CD4-positive, alpha-beta T cell treated with Interleukin-17A for 4 hours (primary cell): Measurements from ENCODE around the gene KCNQ1.

ENCODE experiments used
- DNase-seq: peaks from one replicate; pipeline ENCODE4 v3.0.0-alpha.2; 2020; ENCODE audit warnings: mixed read lengths

KCNQ1 gene

DNA sequence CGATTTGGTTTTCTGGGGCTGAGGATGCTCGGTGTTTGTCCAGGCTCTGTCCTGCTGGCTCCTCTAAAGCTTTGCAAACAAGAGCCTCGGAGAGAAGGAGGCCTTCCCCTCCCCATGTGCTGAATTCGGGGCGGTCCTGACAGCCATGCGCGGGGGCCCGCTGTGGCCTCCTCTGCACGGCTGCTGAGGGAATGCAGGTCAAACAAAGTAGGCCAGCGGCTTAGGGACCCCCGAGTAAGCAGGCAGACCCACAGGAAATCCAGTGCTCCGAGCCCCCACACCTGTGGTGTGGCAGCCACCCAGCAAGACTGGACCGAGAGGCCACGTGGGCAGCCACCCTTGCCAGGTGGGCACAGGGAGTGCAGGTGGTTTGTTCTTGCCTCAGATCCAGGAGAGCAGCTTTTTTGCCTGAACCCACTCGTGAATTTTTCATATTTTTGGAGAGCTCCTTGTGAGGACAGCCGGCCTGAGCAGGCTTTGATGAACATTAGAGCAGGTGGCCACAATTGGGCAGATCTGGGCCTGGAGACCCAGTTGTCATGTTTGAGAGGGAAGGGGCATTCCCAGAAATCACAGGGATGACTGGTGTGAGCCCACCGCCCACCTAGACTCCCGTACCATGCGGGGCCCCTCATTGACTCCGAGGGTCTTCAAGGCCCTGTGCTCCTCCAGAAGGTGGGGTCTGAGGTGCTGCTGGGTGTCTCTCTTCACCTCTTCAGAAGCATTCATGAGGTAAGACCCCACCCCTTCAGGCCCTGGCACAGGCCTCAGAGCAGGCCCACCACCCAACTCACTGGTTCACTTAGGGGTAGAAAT lies 298.0 kb downstream of the KCNQ1 start:
- no peak for DNase-seq

DNA sequence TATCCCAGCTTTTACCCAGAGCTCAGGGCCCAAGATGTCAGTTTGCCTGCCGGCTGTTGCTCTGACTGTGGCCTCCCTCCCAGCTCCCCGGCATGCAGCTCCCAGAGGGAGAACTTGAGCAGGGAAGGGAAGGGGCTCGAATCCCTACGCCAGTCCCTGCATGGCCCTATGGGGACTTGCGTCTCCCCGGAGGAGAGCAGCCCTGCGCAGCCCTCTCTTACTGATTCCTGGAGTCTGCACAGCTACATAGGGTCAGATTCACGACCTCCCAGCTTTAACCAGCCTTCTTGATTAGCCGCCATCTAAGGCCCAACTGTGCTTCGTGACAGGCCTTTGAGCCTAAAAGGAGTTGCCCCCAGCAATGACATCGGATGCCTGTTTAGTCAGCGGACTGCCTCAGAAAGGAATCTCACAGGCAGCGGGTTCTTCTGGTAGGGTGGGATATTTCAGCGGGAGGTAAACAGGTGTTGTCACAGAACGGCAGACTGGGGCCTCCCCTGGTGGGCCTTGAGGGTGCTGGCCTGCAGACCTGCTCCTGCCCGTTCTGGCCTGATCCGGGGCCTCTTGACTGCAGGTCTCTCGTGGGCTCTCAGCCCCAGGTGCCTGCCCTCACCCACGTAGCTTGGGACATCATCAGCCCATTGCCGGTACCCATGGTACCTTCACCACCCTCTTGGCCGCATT lies 298.8 kb downstream of the KCNQ1 start:
- no peak for DNase-seq

GRCh38 chr11:2744166-2744565 lies 299.4 kb downstream of the KCNQ1 start:
- no peak for DNase-seq

DNA sequence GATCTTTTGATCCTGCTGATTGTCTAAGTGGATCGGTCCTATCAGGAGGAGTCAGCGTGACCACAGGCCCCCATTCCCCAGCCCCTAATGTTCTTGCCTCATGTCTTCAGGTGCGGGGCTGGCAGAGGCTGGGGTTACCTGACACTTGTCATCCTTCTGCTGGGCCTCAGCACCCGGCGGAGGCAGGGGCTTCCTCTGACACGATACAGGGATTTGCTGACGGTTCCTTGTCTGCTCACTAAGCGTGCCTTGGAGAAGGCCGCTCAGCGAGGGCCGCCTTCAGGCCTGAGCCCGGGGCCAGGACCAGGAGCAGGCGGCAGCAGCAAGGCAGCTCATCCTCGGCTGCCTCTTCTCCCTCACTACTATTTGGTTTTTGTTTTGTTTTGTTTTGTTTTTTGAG lies 300.7 kb downstream of the KCNQ1 start:
- DNase-seq: no peak

- no peak for DNase-seq
Observed at GRCh38 chr11:2746401-2747247, 301.8 kb downstream of the KCNQ1 start.

DNA sequence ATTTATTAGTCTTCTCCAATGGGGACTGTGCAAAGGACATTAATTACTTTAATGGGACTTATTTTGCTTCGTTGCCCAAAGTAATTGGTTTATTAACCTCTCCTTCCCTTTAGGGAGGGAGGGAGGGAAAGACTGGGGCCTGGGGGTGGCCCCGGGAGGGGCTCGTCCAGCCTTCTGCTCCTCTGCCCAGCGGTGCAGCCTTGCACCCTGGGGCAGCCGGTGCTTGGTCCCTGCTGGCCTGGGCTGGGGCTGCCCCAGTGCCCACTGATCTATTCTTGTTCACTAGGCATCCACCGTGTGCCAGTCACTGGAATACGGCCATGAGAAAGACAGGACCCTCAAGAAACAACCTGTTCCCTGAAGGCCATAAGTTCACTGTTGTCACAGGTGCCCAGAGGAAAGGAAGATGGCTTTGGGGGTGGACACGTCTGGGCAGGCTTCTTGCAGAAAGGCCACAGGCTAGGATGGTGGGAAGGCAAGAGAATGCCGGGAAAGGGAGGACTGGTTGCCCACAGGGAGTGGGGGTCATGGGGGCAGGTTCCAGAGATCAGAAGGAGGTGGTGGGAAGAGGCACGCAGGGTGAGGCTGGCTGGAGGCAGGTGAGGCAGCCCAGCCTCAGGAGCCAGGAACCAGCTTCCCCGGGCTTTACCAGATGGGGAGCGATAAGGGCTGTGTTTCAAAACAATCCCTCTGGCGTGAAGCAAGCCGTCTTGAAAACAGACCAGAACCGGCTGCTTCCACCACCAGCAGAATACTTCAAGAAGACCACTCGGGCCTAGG lies 302.6 kb downstream of the KCNQ1 start:
- no peak for DNase-seq

GRCh38 chr11:2748061-2748813 lies 303.4 kb downstream of the KCNQ1 start:
- DNase-seq: no peak

DNA sequence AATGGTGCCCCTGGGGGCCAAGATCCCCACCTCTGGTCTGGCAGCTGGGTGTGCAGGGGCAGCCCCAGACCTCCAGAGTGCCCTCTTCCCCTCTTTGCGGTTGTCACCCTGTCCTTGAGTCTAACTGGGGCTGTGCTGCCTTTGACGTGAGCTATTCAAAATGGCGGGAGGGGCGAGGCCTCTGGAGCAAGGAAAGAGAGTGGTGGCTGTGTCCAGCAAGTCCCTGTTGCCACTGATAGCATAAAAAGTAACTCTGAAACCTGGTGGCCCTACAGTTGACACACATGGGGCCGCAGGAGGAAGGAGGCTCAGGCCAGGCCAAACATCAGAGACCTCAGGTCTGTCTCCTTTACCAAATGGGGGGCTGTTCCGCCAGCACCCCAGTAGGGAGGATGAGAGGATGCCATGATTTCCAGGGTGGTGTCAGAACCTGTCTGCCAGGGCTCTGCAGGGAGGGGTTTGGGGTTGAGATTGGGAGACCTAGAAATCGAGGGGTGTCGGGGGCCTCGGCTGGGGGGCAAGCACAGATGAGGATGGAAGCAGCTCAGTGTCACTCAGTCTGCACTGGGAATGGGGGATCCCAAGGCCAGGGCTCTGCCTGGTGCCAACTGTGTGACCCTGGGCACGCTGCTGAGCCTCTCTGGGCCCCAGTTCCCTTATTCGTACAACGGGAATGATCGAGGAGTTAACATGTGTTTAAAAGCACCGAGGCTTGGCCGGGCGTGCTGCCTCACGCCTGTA lies 304.2 kb downstream of the KCNQ1 start:
- DNase-seq: no peak

- no peak for DNase-seq
Observed at GRCh38 chr11:2750101-2750681, 305.4 kb downstream of the KCNQ1 start.

DNA sequence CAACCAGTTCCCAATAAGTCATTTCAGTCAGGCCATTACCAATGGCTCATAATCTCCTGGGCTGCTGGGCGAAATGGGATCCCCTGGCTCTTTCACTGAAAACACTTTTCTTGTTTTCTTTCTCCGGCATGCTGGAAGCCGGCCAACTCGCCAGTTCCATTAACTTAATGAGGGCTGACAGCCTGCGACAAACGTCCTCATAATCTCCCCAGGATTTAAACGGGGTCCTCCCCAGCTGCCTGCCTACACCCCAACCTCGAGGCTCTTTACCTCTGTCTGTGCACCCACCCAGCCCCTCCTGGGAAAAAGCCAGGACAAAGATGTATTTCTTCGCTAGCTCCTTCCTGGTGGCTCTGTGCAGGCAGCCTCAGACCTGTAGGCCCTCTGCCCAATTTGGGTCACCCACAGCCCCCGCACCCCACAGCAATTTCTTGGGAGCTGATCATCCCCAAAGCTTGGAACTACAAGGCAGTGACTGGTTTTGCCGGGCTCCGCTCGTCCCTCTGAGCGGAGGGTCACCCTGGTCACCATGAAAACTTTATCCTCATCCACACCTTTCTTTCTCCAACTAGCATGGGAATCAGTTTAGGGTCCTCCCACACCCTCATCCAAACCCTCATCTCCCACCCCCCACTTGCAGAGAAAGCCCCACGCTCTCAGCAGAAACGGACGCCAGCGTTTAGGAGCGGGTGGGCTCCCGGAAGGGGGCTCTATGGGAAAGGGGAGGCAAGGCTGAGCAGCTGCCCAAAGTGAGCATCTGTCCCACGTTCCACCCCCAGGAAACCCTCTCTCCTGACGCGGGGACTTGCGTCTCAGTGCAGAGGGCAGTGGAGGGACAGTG lies 306.1 kb downstream of the KCNQ1 start:
- no peak for DNase-seq

DNA sequence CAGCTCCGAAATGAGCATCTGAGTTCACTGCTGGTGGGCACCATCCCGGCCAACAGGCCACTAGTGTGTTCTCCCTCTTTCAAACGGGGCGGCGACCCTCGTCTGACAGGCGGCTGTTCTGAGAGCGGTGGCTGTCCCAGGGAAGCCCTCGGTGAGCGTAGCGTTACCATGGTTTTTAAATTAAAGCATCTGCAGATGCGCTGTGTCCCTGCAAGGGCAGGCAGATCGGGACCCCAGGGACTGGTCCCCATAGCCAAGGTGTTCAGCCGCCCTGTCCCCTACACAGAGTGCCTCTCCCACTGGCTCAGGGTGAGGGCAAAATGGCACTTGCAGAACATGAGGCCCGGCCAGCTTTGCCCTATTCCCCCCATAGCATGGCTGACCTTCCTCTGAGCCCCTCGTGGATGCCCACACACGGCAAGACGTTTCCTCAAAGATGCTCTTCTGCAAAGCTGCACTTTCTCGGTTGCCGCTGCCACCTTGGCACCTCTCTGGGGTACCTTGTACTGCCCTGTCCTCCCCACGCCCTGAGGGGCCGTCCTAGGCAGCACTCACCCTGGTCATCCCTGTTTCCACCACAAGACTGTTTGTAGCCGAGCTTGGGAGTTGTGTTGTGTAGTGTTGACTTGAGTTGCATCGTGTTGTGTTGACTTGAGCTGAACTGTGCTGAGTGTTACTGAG lies 306.9 kb downstream of the KCNQ1 start:
- DNase-seq: no peak

DNA sequence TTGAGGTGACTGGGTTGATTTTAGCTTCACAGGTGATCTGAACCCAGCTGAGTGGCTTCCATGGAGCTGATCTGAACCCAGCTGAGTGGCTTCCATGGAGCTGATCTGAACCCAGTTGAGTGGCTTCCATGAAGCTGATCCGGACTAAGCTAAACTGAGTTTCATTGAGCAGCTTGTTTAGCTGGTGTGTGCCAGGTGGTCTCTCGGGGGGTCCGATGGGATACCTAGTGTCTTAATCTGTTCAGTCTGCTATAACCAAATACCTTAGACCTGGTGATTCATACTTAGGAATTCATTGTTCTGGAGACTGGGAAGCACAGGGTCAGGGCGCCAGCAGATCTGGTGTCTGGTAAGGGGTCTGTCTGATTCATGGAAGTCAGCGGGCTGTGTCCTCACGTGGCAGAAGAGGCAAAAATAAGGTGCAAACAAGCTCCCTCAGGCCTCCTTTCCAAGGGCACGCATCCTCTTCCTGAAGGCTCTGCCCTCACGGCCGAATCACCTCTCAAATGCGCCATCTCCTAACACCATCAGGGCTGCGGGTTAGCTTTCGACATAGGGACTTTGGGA lies 307.5 kb downstream of the KCNQ1 start:
- DNase-seq: no peak

- DNase-seq: no peak
Observed at GRCh38 chr11:2752923-2753322, 308.1 kb downstream of the KCNQ1 start.

GRCh38 chr11:2754008-2754407 lies 309.2 kb downstream of the KCNQ1 start:
- DNase-seq: no peak

DNA sequence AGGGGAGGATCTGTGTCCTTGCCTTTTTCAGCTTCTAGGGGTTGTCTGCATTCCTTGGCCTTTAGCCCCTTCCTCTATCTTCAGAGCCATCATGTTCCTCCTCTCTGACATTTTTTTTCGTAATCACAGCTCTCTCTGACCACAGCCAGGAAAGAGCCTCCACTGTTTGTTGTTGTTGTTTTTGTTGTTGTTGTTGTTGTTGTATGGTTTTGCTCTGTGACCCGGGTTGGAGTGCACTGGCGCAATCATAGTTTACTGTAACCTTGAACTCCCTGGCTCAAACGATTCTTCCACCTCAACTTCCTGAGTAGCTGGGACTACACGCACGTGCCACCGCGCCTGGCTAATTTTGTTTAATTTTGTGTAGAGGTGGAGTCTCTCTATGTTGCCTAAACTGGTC lies 310.3 kb downstream of the KCNQ1 start:
- DNase-seq: no peak

- DNase-seq: no peak
Observed at GRCh38 chr11:2758751-2759150, 313.9 kb downstream of the KCNQ1 start.

- no peak for DNase-seq
Observed at GRCh38 chr11:2759228-2760195, 314.7 kb downstream of the KCNQ1 start.
